ENCODE results near the gene CTDSPL. TPM values are rescaled to one million over a fixed set of nuclear protein-coding genes. Genes with fewer than 3 reads are reported as not detected.

The CTDSPL gene
- total RNA-seq, 1 experiment from 2014 or later: 16.6 TPM

DNA sequence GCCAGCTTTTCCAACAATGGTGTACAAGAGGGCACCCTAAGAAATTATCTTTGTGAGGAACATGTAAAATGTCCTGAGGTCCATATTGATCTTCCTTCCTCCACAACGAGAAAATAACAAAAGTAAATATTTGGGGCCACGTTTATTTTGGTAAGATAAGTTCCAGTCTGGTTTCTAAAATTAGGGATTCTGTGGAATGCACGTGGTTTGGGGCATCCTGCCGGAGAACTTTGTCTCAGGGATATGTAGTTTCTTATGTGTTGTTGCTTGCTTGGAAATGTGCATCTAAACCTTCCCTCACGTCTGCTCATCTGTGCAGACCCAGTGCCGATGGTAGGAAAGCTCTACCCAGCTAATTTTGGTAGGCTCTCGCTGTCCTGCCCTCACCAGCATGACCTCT lies 62.8 kb downstream of the CTDSPL start:
- no TSS peak for BruUV-seq (replicated peaks)
- in situ Hi-C loops (cut with HindIII; ENCODE audit: low pct_unique_long_range_greater_than_20kb, low sequenced_read_pairs) (no loop called here), intact Hi-C loops (cut with micrococcal nuclease; ENCODE audit: unreplicated experiment) (no loop called here)
- H3K9me3 ChIP-seq (ENCODE audit: control insufficient read depth, insufficient read depth, low read depth, low read length): no peaks in the 10 kb centered on the region
- DNase-seq (ENCODE audit: low read depth, low spot score): no peak
- H3K27ac ChIP-seq (ENCODE audit: low read length): no peak overlapping the region
- TF ChIP-seq TCF7L2 (IDR thresholded peaks at IDR 0.05; ENCODE audit: low read depth, low read length) (no peak), SIN3A (IDR thresholded peaks at IDR 0.05; ENCODE audit: borderline replicate concordance, insufficient read depth, low read depth, low read length) (no peak), POLR2AphosphoS5 (IDR thresholded peaks at IDR 0.05; ENCODE audit: low read depth, low read length) (no peak)
- TF ChIP-seq, protein P1, sequence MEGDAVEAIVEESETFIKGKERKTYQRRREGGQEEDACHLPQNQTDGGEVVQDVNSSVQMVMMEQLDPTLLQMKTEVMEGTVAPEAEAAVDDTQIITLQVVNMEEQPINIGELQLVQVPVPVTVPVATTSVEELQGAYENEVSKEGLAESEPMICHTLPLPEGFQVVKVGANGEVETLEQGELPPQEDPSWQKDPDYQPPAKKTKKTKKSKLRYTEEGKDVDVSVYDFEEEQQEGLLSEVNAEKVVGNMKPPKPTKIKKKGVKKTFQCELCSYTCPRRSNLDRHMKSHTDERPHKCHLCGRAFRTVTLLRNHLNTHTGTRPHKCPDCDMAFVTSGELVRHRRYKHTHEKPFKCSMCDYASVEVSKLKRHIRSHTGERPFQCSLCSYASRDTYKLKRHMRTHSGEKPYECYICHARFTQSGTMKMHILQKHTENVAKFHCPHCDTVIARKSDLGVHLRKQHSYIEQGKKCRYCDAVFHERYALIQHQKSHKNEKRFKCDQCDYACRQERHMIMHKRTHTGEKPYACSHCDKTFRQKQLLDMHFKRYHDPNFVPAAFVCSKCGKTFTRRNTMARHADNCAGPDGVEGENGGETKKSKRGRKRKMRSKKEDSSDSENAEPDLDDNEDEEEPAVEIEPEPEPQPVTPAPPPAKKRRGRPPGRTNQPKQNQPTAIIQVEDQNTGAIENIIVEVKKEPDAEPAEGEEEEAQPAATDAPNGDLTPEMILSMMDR (IDR thresholded peaks at IDR 0.05): no peak
- TF ChIP-seq, protein P2, sequence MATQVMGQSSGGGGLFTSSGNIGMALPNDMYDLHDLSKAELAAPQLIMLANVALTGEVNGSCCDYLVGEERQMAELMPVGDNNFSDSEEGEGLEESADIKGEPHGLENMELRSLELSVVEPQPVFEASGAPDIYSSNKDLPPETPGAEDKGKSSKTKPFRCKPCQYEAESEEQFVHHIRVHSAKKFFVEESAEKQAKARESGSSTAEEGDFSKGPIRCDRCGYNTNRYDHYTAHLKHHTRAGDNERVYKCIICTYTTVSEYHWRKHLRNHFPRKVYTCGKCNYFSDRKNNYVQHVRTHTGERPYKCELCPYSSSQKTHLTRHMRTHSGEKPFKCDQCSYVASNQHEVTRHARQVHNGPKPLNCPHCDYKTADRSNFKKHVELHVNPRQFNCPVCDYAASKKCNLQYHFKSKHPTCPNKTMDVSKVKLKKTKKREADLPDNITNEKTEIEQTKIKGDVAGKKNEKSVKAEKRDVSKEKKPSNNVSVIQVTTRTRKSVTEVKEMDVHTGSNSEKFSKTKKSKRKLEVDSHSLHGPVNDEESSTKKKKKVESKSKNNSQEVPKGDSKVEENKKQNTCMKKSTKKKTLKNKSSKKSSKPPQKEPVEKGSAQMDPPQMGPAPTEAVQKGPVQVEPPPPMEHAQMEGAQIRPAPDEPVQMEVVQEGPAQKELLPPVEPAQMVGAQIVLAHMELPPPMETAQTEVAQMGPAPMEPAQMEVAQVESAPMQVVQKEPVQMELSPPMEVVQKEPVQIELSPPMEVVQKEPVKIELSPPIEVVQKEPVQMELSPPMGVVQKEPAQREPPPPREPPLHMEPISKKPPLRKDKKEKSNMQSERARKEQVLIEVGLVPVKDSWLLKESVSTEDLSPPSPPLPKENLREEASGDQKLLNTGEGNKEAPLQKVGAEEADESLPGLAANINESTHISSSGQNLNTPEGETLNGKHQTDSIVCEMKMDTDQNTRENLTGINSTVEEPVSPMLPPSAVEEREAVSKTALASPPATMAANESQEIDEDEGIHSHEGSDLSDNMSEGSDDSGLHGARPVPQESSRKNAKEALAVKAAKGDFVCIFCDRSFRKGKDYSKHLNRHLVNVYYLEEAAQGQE (IDR thresholded peaks at IDR 0.05; ENCODE audit: insufficient read depth in 1 of 2, low read depth in 2 of 2, low read length in 1 of 2): no peak
- H3K4me1 ChIP-seq (ENCODE audit: control insufficient read depth, insufficient read depth, low read length): no peaks in the 10 kb centered on the region
- ChIA-PET POLR2A (no interaction called here), CTCF (no interaction called here)
- H3K36me3 ChIP-seq (ENCODE audit: control insufficient read depth, insufficient read depth, low read length): no peaks in the 10 kb centered on the region
- no peak for ATAC-seq
- no peak overlapping the region for H3K4me3 ChIP-seq (ENCODE audit: low read depth in 2 of 2, low read length in 2 of 2)
- no peaks in the 10 kb centered on the region for H3K27me3 ChIP-seq (ENCODE audit: control insufficient read depth, insufficient read depth, low read length)

DNA sequence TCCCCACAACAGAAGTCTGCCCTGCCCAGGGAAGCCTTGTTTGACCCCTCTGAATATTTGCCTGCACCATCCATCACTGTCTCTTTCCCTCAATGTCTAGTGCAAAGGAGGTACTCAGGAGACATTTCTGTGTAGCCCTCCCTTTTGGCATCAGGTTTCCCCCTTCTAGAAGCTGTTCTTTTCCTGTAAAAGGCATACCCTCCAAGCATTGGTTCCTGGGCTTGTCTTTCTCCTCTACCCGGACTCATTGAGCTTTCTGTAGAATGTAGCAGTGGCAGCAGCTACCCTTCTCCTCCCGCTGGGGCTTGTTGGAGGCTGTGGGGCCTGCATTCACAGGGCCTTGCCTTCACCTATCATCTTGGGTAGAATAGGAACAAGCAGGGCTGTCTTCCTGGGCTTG lies 63.5 kb downstream of the CTDSPL start:
- intact Hi-C loops (cut with micrococcal nuclease; ENCODE audit: unreplicated experiment): no loop called here
- H3K36me3 ChIP-seq (ENCODE audit: control insufficient read depth, insufficient read depth, low read length): no peaks in the 10 kb centered on the region
- no peaks in the 10 kb centered on the region for H3K9me3 ChIP-seq (ENCODE audit: control insufficient read depth, insufficient read depth, low read depth, low read length)
- in situ Hi-C loops (cut with HindIII; ENCODE audit: low pct_unique_long_range_greater_than_20kb, low sequenced_read_pairs): no loop called here
- H3K4me1 ChIP-seq (ENCODE audit: control insufficient read depth, insufficient read depth, low read length): no peaks in the 10 kb centered on the region
- no peak overlapping the region for H3K27ac ChIP-seq (ENCODE audit: low read length)
- CTCF ChIA-PET: no interaction called here
- ATAC-seq: no peak
- H3K4me3 ChIP-seq (ENCODE audit: low read depth in 2 of 2, low read length in 2 of 2): no peak overlapping the region
- H3K27me3 ChIP-seq (ENCODE audit: control insufficient read depth, insufficient read depth, low read length): no peaks in the 10 kb centered on the region
- TF ChIP-seq POLR2AphosphoS5 (IDR thresholded peaks at IDR 0.05; ENCODE audit: low read depth, low read length): no peak
- TF ChIP-seq, protein P2 (IDR thresholded peaks at IDR 0.05; ENCODE audit: insufficient read depth in 1 of 2, low read depth in 2 of 2, low read length in 1 of 2): no peak
- no TSS peak for BruUV-seq (replicated peaks)
- POLR2A ChIA-PET: no interaction called here
- DNase-seq (ENCODE audit: low read depth, low spot score): no peak
